ENCODE measurements around the gene IFNL2. TPM values are rescaled to one million over a fixed set of nuclear protein-coding genes. Genes with fewer than 3 reads are reported as not detected.
"Not testable (repeated sequence)": the region's sequence is repeated elsewhere in the genome, so short reads cannot be mapped to it uniquely, and the experiment has no call there.

The IFNL2 gene
- total and polyA plus RNA-seq, 5 experiments from 2014 or later: not detected

DNA sequence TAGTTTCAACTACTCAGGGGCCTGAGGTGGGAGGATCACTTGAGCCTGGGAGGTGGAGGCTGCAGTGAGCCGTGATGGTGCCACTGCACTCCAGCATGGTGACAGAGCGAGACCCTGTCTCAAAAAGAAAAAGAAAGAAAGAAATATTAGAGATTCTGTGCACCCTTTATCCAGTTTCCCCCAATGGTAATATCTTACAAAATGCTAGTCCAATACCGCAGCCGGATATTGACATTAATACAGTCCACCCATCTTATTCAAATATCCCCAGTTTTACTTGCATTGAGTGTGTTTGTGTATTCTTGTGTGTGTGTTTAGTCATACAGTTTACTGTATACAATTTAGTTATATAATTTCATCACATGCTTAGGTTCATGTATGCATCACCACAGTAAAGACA lies 11.0 kb upstream of the IFNL2 start:
- Mint-ChIP-seq H3K27me3 (peaks cover 2 to 21% (median 7%) of the 10 kb centered on the region in 5 donors), H3K27ac (no peak overlapping the region), H3K4me3 (no peak overlapping the region), H3K9me3 (peaks cover 0 to 2% (median 0%) of the 10 kb centered on the region in 9 donors), H3K36me3 (no peaks in the 10 kb centered on the region), H3K4me1 (peaks cover 3 to 9% (median 7%) of the 10 kb centered on the region in 4 donors)
- DNase-seq (no peak), ATAC-seq (no peak)
- POLR2A ChIA-PET: no interaction called here

DNA sequence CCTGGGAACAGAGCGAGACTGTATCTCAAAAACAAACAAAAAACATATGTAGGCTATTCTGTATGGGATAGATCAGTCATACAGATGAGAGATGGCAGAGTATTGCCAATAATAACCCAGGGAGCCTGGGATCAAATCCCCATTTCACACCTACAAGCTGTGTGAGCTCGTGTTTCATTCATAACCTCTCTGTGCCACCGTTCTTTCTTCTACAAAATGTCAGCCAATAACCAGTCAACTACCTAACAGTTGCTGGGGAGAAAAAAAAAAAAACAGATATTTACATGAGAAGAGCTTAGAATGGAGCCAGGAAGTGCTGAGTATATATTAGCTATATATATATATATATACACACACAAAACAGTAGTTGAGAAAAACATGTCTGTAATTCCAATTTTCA lies 6.5 kb upstream of the IFNL2 start:
- H3K4me1 Mint-ChIP-seq: peaks cover 5 to 15% (median 9%) of the 10 kb centered on the region in 4 donors
- H3K36me3 Mint-ChIP-seq: peaks cover 0 to 4% (median 0%) of the 10 kb centered on the region in 3 donors
- H3K4me3 Mint-ChIP-seq: no peak overlapping the region
- POLR2A ChIA-PET: interaction anchor here (0.7 kb wide), 1 partner anchor 25 kb away, joined by 3 read pairs; no protein-coding TSS in a partner anchor
- ATAC-seq (no peak), DNase-seq (no peak)
- peaks cover 0 to 2% (median 0%) of the 10 kb centered on the region in 9 donors for H3K9me3 Mint-ChIP-seq
- H3K27me3 Mint-ChIP-seq: peaks cover 18 to 49% (median 20%) of the 10 kb centered on the region in 5 donors
- H3K27ac Mint-ChIP-seq: no peak overlapping the region

DNA sequence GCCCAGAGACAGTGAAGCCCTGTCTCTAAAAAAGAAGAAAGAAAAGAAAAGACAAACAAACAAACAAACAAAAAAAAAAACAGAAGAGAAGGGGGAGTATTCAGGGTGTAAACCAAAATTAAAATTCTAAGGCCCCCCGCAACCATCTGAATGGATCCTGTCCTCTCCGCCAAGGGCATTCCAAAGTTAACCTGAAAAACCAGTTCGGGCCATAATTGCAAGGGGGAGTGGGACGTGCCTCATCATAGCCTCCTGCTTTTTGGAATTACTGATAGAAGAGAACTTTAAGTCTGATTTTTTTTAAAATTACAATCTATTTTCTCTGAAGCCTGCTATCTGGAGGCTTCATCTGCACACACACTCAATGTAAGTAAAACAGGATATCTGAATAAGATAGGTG lies 5.7 kb upstream of the IFNL2 start:
- no peak overlapping the region for H3K4me3 Mint-ChIP-seq
- POLR2A ChIA-PET: interaction anchor here (0.7 kb wide), 1 partner anchor 26 kb away, joined by 3 read pairs; no protein-coding TSS in a partner anchor
- no peak for ATAC-seq
- peaks cover 0 to 4% (median 0%) of the 10 kb centered on the region in 3 donors for H3K36me3 Mint-ChIP-seq
- H3K27ac Mint-ChIP-seq: no peak overlapping the region
- peaks cover 0 to 2% (median 0%) of the 10 kb centered on the region in 9 donors for H3K9me3 Mint-ChIP-seq
- H3K27me3 Mint-ChIP-seq: peaks cover 17 to 46% (median 20%) of the 10 kb centered on the region in 5 donors
- DNase-seq: no peak
- peaks cover 5 to 15% (median 9%) of the 10 kb centered on the region in 4 donors for H3K4me1 Mint-ChIP-seq

DNA sequence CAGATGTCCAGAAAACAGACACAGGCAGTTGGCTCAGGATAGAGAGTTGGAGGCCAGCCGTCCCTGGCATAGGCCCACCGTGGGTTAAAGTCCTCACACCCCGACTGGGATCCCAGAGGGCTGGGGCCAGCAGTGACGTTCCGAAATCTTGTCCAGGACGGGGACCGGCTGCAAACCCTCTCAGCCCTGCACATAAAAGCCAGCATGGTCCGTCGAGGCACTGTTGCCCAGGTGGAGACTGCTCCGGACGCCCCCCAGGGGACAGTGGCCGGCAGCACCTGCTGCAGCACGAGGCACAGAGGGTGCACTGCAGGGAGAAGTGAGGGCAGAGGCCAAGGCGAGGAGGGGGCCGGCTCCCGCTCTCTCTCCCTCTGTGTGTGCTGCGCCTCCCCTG lies 4.3 kb upstream of the IFNL2 start:
- Mint-ChIP-seq H3K9me3 (peaks cover 0 to 2% (median 0%) of the 10 kb centered on the region in 9 donors), H3K27me3 (peaks cover 14 to 40% (median 20%) of the 10 kb centered on the region in 5 donors), H3K36me3 (peaks cover 0 to 4% (median 0%) of the 10 kb centered on the region in 3 donors), H3K27ac (no peak overlapping the region), H3K4me3 (peak overlapping the region in 7 of 10 donors; percentile 22 to 68 (median 56)), H3K4me1 (peaks cover 2 to 15% (median 8%) of the 10 kb centered on the region in 4 donors)
- peak in 1 of 2 donors; percentile 14 for ATAC-seq
- no peak for DNase-seq
- POLR2A ChIA-PET: no interaction called here

DNA sequence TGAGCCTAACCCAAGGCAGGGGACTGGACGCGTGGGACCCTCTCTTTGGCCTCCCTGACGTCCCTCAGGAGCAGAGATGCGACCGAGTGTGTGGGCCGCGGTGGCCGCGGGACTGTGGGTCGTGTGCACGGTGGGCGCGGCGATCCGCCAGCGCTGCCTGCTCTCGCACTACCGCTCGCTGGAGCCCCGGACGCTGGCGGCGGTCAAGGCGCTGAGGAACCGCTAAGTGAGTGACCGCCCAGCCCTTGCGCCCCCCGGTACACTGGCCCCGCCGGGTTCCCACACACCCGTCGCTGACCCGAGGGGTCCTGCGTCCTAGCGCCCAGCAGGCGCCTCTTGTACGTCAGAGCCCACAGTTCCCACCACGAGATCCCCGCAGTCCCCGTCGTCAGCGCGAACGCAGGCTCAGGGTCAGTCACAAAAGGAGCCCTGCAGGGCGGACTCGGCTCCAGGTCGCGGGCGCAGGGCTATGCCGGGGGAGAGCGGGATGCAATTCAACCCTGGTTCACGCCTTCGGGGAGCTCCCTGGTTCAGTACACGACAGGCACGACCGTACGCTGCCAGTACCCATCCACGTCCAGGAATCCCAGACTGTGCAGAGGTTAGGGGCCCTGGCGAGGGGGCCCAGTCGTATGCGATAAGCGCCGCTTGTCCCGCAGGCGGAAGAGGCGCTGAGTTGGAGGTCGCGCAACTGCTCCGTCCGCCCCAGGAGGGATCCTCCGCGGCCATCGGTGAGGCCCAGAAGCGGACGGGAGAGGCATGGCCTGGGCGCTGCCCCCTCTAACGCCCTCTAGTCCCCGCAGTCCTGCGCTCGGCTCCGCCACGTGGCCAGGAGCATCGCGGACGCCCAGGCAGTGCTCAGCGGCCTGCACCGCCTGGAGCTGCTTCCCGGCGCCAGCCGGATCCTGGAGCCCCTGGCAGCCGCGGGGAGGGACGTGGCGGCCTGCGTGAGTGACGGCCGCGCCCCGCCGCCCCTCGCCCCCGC lies 3.6 kb upstream of the IFNL2 start:
- DNase-seq: peak in 1 of 10 donors; percentile 1
- H3K27me3 Mint-ChIP-seq: peaks cover 14 to 45% (median 20%) of the 10 kb centered on the region in 5 donors

DNA sequence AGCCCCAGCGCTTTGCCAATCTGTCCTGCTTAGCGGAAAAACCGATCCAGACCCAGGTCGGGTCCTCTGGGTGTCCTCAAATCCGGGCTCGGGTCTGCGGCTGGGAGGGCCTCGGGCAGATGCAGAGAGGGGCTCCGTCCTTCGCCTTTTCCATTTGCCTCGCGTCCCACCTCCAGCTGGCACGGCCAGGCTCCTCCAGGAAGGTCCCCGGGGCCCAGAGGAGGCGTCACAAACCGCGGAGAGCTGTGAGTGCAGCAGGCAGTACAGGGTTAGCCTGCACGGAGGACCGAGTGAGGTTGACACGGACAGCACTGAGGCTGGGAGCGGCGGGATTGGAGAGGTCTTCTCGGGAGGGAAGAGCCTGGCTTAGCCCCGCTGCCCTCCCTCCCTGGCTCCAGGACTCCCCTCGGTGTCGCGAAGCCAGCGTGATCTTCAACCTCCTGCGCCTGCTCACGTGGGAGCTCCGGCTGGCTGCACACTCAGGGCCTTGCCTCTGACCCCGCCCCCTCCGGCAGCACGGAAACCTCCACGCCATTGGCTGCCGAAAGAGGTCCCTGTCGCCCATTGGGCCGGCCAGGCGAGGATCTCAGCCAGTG lies 2.8 kb upstream of the IFNL2 start:
- peaks cover 0 to 4% (median 0%) of the 10 kb centered on the region in 3 donors for H3K36me3 Mint-ChIP-seq
- H3K9me3 Mint-ChIP-seq: peaks cover 0 to 2% (median 0%) of the 10 kb centered on the region in 9 donors
- H3K4me1 Mint-ChIP-seq: peaks cover 2 to 15% (median 8%) of the 10 kb centered on the region in 4 donors
- H3K27ac Mint-ChIP-seq: no peak overlapping the region
- ATAC-seq: no peak
- peak overlapping the region in 4 of 10 donors; percentile 22 to 55 (median 43) for H3K4me3 Mint-ChIP-seq
- DNase-seq: no peak
- H3K27me3 Mint-ChIP-seq: peaks cover 16 to 54% (median 23%) of the 10 kb centered on the region in 5 donors
- POLR2A ChIA-PET: no interaction called here

More for the DNA sequence above, 3.6 kb upstream of the IFNL2 start:
- peak; percentile 27 to 41 for ATAC-seq
- peaks cover 2 to 15% (median 8%) of the 10 kb centered on the region in 4 donors for H3K4me1 Mint-ChIP-seq
- H3K4me3 Mint-ChIP-seq: peak overlapping the region in 6 of 10 donors; percentile 2 to 61 (median 33)
- peak overlapping the region in 1 of 10 donors; percentile 34 for H3K27ac Mint-ChIP-seq
- peaks cover 0 to 2% (median 0%) of the 10 kb centered on the region in 9 donors for H3K9me3 Mint-ChIP-seq
- peaks cover 0 to 4% (median 0%) of the 10 kb centered on the region in 3 donors for H3K36me3 Mint-ChIP-seq
- POLR2A ChIA-PET: no interaction called here

DNA sequence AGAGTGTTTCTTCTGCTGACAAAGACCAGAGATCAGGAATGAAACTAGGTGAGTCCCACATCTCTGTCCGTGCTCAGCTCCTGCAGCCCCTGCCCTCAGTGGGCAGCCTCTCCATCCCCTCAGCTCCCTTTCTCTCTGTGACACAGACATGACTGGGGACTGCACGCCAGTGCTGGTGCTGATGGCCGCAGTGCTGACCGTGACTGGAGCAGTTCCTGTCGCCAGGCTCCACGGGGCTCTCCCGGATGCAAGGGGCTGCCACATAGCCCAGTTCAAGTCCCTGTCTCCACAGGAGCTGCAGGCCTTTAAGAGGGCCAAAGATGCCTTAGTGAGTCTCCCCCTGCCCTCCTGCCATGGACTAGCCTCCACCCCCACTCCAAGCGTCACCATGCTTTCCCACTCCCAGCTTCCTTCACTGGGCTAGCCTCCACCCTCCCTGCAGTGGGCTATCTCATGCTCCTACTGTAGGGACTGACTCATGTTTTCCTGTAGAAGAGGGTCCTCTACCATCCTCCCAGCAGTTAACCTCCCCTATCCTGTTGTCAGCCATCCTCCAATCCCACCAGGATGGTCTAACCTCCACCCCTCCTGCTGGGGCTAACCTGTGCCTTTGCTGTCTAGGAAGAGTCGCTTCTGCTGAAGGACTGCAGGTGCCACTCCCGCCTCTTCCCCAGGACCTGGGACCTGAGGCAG lies 481 bp downstream of the IFNL2 start:
- POLR2A ChIA-PET, H3K4me3 Mint-ChIP-seq, H3K9me3 Mint-ChIP-seq, H3K27ac Mint-ChIP-seq, H3K36me3 Mint-ChIP-seq, DNase-seq, ATAC-seq: not testable (repeated sequence)
- peaks cover 6 to 39% (median 13%) of the 10 kb centered on the region in 5 donors for H3K27me3 Mint-ChIP-seq
- peaks cover under 1 to 11% (median 6%) of the 10 kb centered on the region in 4 donors for H3K4me1 Mint-ChIP-seq

DNA sequence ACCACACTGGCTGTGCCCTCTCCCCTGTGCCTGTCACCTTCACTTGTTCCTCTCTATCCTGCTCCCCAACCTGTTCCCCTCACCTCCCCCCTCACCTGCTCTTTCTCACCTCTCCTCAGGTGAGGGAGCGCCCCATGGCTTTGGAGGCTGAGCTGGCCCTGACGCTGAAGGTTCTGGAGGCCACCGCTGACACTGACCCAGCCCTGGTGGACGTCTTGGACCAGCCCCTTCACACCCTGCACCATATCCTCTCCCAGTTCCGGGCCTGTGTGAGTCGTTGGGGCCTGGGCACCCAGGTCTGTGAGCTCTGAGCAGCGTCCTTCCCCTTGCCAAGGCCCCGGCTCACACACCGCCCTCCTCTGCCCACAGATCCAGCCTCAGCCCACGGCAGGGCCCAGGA lies 1.2 kb downstream of the IFNL2 start:
- H3K27ac Mint-ChIP-seq, ATAC-seq, POLR2A ChIA-PET, DNase-seq, H3K9me3 Mint-ChIP-seq, H3K4me3 Mint-ChIP-seq, H3K4me1 Mint-ChIP-seq, H3K36me3 Mint-ChIP-seq: not testable (repeated sequence)
- H3K27me3 Mint-ChIP-seq: peaks cover 5 to 32% (median 9%) of the 10 kb centered on the region in 5 donors

DNA sequence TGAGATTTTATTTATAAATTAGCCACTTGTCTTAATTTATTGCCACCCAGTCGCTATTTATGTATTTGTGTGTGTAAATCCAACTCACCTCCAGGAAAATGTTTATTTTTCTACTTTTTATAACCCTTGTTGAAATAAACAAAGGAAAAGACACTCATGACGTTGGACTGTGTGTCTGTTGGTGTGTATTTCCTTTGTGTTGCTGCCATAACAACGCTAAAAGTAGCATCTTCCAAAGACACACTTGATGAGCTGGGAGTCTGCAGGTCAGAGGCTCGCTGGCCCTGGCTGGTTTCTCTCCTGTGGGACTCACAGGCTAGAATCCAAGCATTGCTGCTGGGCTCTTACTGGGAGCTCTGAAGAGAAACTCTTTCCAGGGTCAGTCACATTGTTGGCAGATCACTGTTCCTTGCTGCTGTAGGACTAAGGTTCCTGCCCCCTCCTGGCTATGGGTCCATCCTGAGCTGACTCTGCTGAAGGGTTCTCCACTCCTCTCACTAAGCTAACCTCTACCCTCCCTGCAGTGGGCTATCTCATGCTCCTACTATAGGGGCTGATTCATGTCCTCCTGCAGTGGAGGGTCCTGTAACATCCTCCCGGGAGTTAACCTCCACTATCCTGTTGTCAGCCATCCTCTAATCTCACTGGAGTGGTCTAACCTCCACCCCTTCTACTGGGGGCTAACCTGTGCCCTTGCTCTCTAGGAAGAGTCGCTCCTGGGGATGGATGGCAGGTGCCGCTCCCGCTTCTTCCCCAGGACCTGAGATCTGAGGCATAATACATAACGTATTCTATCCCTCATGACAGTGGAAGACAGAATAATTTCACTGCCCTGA lies 2.1 kb downstream of the IFNL2 start:
- Mint-ChIP-seq H3K4me1 (peaks cover 0 to 2% (median under 1%) of the 10 kb centered on the region in 4 donors), H3K9me3 (no peaks in the 10 kb centered on the region), H3K36me3 (no peaks in the 10 kb centered on the region), H3K4me3 (no peak overlapping the region), H3K27ac (peak overlapping the region in 1 of 10 donors; percentile 46), H3K27me3 (peaks cover 5 to 27% (median 9%) of the 10 kb centered on the region in 5 donors)
- ATAC-seq (no peak), DNase-seq (no peak)
- POLR2A ChIA-PET: interaction anchor here (0.5 kb wide), 1 partner anchor 301 kb away, joined by 3 read pairs; no protein-coding TSS in a partner anchor

DNA sequence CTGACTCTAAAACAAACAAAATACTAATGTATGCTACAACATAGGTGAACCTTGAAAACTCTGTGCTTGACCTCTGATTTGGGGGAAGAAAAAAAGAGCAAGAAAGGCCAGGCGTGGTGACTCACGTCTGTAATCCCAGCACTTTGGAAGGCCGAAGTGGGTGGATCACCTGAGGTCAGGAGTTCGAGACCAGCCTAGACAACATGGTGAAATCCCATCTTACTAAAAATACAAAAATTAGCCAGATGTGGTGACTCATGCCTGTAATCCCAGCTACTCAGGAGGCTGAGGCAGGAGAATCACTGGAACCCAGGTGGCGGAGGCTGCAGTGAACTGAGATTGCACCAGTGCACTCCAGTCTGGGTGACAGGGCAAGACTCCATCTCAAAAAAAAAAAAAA lies 5.7 kb downstream of the IFNL2 start:
- ATAC-seq, H3K36me3 Mint-ChIP-seq, H3K27ac Mint-ChIP-seq, H3K4me3 Mint-ChIP-seq, DNase-seq, POLR2A ChIA-PET, H3K9me3 Mint-ChIP-seq, H3K4me1 Mint-ChIP-seq: not testable (repeated sequence)
- peaks cover 6 to 25% (median 9%) of the 10 kb centered on the region in 5 donors for H3K27me3 Mint-ChIP-seq

DNA sequence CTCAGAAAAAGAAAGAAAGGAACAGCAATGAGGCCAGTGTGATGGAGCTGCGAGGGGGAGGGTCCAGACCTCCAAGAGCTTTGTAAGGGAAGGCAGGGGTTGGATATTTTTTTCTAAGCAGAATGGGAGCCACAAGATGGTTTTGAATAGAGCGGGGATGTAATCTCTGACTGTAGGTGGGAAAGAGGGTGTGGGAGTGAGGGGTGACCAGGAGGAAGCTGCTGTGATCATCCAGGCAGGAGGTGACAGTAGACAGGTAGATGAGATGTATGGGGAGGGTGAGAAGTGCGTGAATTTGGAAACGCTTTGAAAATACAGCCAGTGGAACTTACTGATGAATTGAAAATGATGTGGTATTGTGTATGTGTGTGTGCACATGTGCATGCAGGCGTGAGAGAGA lies 7.4 kb downstream of the IFNL2 start:
- DNase-seq (no peak), ATAC-seq (no peak)
- peak overlapping the region in 1 of 10 donors; percentile 45 for H3K27ac Mint-ChIP-seq
- H3K27me3 Mint-ChIP-seq: peaks cover 3 to 11% (median 4%) of the 10 kb centered on the region in 5 donors
- H3K4me3 Mint-ChIP-seq: no peak overlapping the region
- H3K9me3 Mint-ChIP-seq: peaks cover 0 to 4% (median 0%) of the 10 kb centered on the region in 9 donors
- POLR2A ChIA-PET: no interaction called here
- H3K4me1 Mint-ChIP-seq: no peaks in the 10 kb centered on the region
- no peaks in the 10 kb centered on the region for H3K36me3 Mint-ChIP-seq
